ENCODE results near the gene FADS1.

Gene FADS1

GRCh38 chr11:61757213-61757862 lies 59.5 kb downstream of the FADS1 start:
- H3K27me3 ChIP-seq (ENCODE audit: control insufficient read depth in 1 of 2, insufficient read depth in 2 of 2, low read length in 2 of 2) = peaks cover 0 to 13% of the 10 kb centered on the region in 2 donors
- no peaks in the 10 kb centered on the region for H3K36me3 ChIP-seq (ENCODE audit: insufficient read depth, low read length)
- no peak overlapping the region for H3K9ac ChIP-seq (ENCODE audit: low read length)
- no peaks in the 10 kb centered on the region for H3K9me3 ChIP-seq (ENCODE audit: low read length)
- no peak overlapping the region for H3K4me3 ChIP-seq (ENCODE audit: low read depth in 1 of 2, low read length in 2 of 2)
- no peak overlapping the region for H3K27ac ChIP-seq (ENCODE audit: low read depth, low read length)
- peaks cover 4% of the 10 kb centered on the region for H3K4me1 ChIP-seq (ENCODE audit: insufficient read depth, low read length)

GRCh38 chr11:61756452-61757212 lies 60.2 kb downstream of the FADS1 start:
- H3K4me1 ChIP-seq (ENCODE audit: insufficient read depth, low read length) = peaks cover 9% of the 10 kb centered on the region

GRCh38 chr11:61756147-61756451 lies 60.7 kb downstream of the FADS1 start:
- H3K27ac ChIP-seq (ENCODE audit: low read depth, low read length) = no peak overlapping the region
- H3K4me3 ChIP-seq (ENCODE audit: low read depth in 1 of 2, low read length in 2 of 2) = no peak overlapping the region
- no peak overlapping the region for H3K9ac ChIP-seq (ENCODE audit: low read length)
- H3K4me1 ChIP-seq (ENCODE audit: insufficient read depth, low read length) = peaks cover 9% of the 10 kb centered on the region
- no peaks in the 10 kb centered on the region for H3K9me3 ChIP-seq (ENCODE audit: low read length)
- H3K27me3 ChIP-seq (ENCODE audit: control insufficient read depth in 1 of 2, insufficient read depth in 2 of 2, low read length in 2 of 2) = peaks cover 7 to 22% of the 10 kb centered on the region in 2 donors
- no peaks in the 10 kb centered on the region for H3K36me3 ChIP-seq (ENCODE audit: insufficient read depth, low read length)

More at GRCh38 chr11:61756452-61757212, 60.2 kb downstream of the FADS1 start:
- Histone ChIP-seq H3K9me3 (ENCODE audit: low read length) (no peaks in the 10 kb centered on the region), H3K9ac (ENCODE audit: low read length) (no peak overlapping the region), H3K27me3 (ENCODE audit: control insufficient read depth in 1 of 2, insufficient read depth in 2 of 2, low read length in 2 of 2) (peaks cover 4 to 17% of the 10 kb centered on the region in 2 donors), H3K4me3 (ENCODE audit: low read depth in 1 of 2, low read length in 2 of 2) (no peak overlapping the region), H3K36me3 (ENCODE audit: insufficient read depth, low read length) (no peaks in the 10 kb centered on the region), H3K27ac (ENCODE audit: low read depth, low read length) (no peak overlapping the region)

- H3K4me3 ChIP-seq (ENCODE audit: low read depth in 1 of 2, low read length in 2 of 2) = no peak overlapping the region
- no peak overlapping the region for H3K27ac ChIP-seq (ENCODE audit: low read depth, low read length)
- no peaks in the 10 kb centered on the region for H3K36me3 ChIP-seq (ENCODE audit: insufficient read depth, low read length)
- no peaks in the 10 kb centered on the region for H3K9me3 ChIP-seq (ENCODE audit: low read length)
- peaks cover 9% of the 10 kb centered on the region for H3K4me1 ChIP-seq (ENCODE audit: insufficient read depth, low read length)
- no peak overlapping the region for H3K9ac ChIP-seq (ENCODE audit: low read length)
- H3K27me3 ChIP-seq (ENCODE audit: control insufficient read depth in 1 of 2, insufficient read depth in 2 of 2, low read length in 2 of 2) = peaks cover 7 to 33% of the 10 kb centered on the region in 2 donors
Measured at GRCh38 chr11:61754534-61755482, 62.0 kb downstream of the FADS1 start.

- H3K36me3 ChIP-seq (ENCODE audit: insufficient read depth, low read length) = no peaks in the 10 kb centered on the region
- H3K4me1 ChIP-seq (ENCODE audit: insufficient read depth, low read length) = peaks cover 9% of the 10 kb centered on the region
- H3K9ac ChIP-seq (ENCODE audit: low read length) = no peak overlapping the region
- H3K27me3 ChIP-seq (ENCODE audit: control insufficient read depth in 1 of 2, insufficient read depth in 2 of 2, low read length in 2 of 2) = peaks cover 7 to 35% of the 10 kb centered on the region in 2 donors
- no peaks in the 10 kb centered on the region for H3K9me3 ChIP-seq (ENCODE audit: low read length)
- no peak overlapping the region for H3K27ac ChIP-seq (ENCODE audit: low read depth, low read length)
- no peak overlapping the region for H3K4me3 ChIP-seq (ENCODE audit: low read depth in 1 of 2, low read length in 2 of 2)
Measured at GRCh38 chr11:61753672-61754071, 63.1 kb downstream of the FADS1 start.

- Histone ChIP-seq H3K27me3 (ENCODE audit: control insufficient read depth in 1 of 2, insufficient read depth in 2 of 2, low read length in 2 of 2) (peaks cover 7 to 35% of the 10 kb centered on the region in 2 donors), H3K4me3 (ENCODE audit: low read depth in 1 of 2, low read length in 2 of 2) (peak overlapping the region in 1 of 2 donors; percentile 20), H3K4me1 (ENCODE audit: insufficient read depth, low read length) (peaks cover 9% of the 10 kb centered on the region), H3K9me3 (ENCODE audit: low read length) (no peaks in the 10 kb centered on the region), H3K36me3 (ENCODE audit: insufficient read depth, low read length) (no peaks in the 10 kb centered on the region), H3K9ac (ENCODE audit: low read length) (no peak overlapping the region), H3K27ac (ENCODE audit: low read depth, low read length) (no peak overlapping the region)
Measured at GRCh38 chr11:61752925-61753521, 63.8 kb downstream of the FADS1 start.

GRCh38 chr11:61752117-61752924 lies 64.5 kb downstream of the FADS1 start, which contains the start of gene MYRF:
Gene MYRF (plus strand): TSS chr11:61752636. CDS start chr11:61752745, 109 bp downstream.
- no peaks in the 10 kb centered on the region for H3K36me3 ChIP-seq (ENCODE audit: insufficient read depth, low read length)
- H3K4me3 ChIP-seq (ENCODE audit: low read depth in 1 of 2, low read length in 2 of 2) = peak within 1 kb of the TSS; percentile 19 to 20
- no peak within 1 kb of the TSS for H3K27ac ChIP-seq (ENCODE audit: low read depth, low read length)
- H3K27me3 ChIP-seq (ENCODE audit: control insufficient read depth in 1 of 2, insufficient read depth in 2 of 2, low read length in 2 of 2) = peaks cover 7 to 35% of the 10 kb centered on the region in 2 donors
- no peaks in the 10 kb centered on the region for H3K9me3 ChIP-seq (ENCODE audit: low read length)
- peaks cover 9% of the 10 kb centered on the region for H3K4me1 ChIP-seq (ENCODE audit: insufficient read depth, low read length)
- no peak within 1 kb of the TSS for H3K9ac ChIP-seq (ENCODE audit: low read length)

- H3K27me3 ChIP-seq (ENCODE audit: control insufficient read depth in 1 of 2, insufficient read depth in 2 of 2, low read length in 2 of 2) = peaks cover 7 to 35% of the 10 kb centered on the region in 2 donors
- no peak overlapping the region for H3K27ac ChIP-seq (ENCODE audit: low read depth, low read length)
- no peaks in the 10 kb centered on the region for H3K36me3 ChIP-seq (ENCODE audit: insufficient read depth, low read length)
- peaks cover 9% of the 10 kb centered on the region for H3K4me1 ChIP-seq (ENCODE audit: insufficient read depth, low read length)
- no peaks in the 10 kb centered on the region for H3K9me3 ChIP-seq (ENCODE audit: low read length)
- no peak overlapping the region for H3K9ac ChIP-seq (ENCODE audit: low read length)
- no peak overlapping the region for H3K4me3 ChIP-seq (ENCODE audit: low read depth in 1 of 2, low read length in 2 of 2)
Measured at GRCh38 chr11:61751384-61751783, 65.4 kb downstream of the FADS1 start.

- H3K9ac ChIP-seq (ENCODE audit: low read length) = no peak overlapping the region
- peaks cover 7 to 35% of the 10 kb centered on the region in 2 donors for H3K27me3 ChIP-seq (ENCODE audit: control insufficient read depth in 1 of 2, insufficient read depth in 2 of 2, low read length in 2 of 2)
- H3K4me1 ChIP-seq (ENCODE audit: insufficient read depth, low read length) = peaks cover 9% of the 10 kb centered on the region
- H3K4me3 ChIP-seq (ENCODE audit: low read depth in 1 of 2, low read length in 2 of 2) = no peak overlapping the region
- H3K36me3 ChIP-seq (ENCODE audit: insufficient read depth, low read length) = no peaks in the 10 kb centered on the region
- no peak overlapping the region for H3K27ac ChIP-seq (ENCODE audit: low read depth, low read length)
- H3K9me3 ChIP-seq (ENCODE audit: low read length) = no peaks in the 10 kb centered on the region
Measured at GRCh38 chr11:61750631-61751273, 66.1 kb downstream of the FADS1 start.

All from muscle layer of colon (tissue), 2 donors.